Stimulated activated CD8-positive, alpha-beta memory T cell treated with anti-CD3 and anti-CD28 coated beads, Interleukin-7, amount 100 ng/mL, for 4 hours (primary cell): ENCODE measurements around the gene IGFL1.
"Not testable (repeated sequence)": the region's sequence is repeated elsewhere in the genome, so short reads cannot be mapped to it uniquely, and the experiment has no call there.

Experiments
- DNase-seq, 2 donors: peaks; one replicate each; pipeline ENCODE4 v3.0.0-alpha.2; 2020; ENCODE audit warnings: low read depth in 2 of 2

Gene IGFL1

GRCh38 chr19:46265217-46265828 lies 35.8 kb downstream of the IGFL1 start:
- peak; percentile 27 to 58 for DNase-seq

GRCh38 chr19:46269101-46269500 lies 39.6 kb downstream of the IGFL1 start:
- no peak for DNase-seq

- DNase-seq: no peak
These were observed 41.1 kb downstream of the IGFL1 start for GRCh38 chr19:46270521-46271256.

- no peak for DNase-seq
These were observed 42.1 kb downstream of the IGFL1 start for GRCh38 chr19:46271481-46272197.

GRCh38 chr19:46273931-46274330 lies 44.4 kb downstream of the IGFL1 start:
- DNase-seq: not testable (repeated sequence)

- no peak for DNase-seq
These were observed 49.6 kb downstream of the IGFL1 start for GRCh38 chr19:46279177-46279576.
